Stimulated activated CD4-positive, alpha-beta T cell treated with anti-CD3 and anti-CD28 coated beads, Interleukin-15, amount 100 ng/mL, for 24 hours (primary cell): ENCODE data around the gene KRTAP9-9.
"Not testable (repeated sequence)": the region's sequence is repeated elsewhere in the genome, so short reads cannot be mapped to it uniquely, and the experiment has no call there.

Source experiments
- DNase-seq: peaks from one replicate; pipeline ENCODE4 v3.0.0-alpha.2; 2020

KRTAP9-9 gene

GRCh38 chr17:41267711-41268110, 12.5 kb downstream of the KRTAP9-9 start:
- no peak for DNase-seq

- DNase-seq: not testable (repeated sequence)
These were observed 16.1 kb downstream of the KRTAP9-9 start for GRCh38 chr17:41271323-41271722.

GRCh38 chr17:41271858-41272257, 16.7 kb downstream of the KRTAP9-9 start:
- DNase-seq: no peak

- DNase-seq: not testable (repeated sequence)
These were observed 20.5 kb downstream of the KRTAP9-9 start, which contains the start of gene KRTAP9-7 for GRCh38 chr17:41275648-41276190. KRTAP9-7 (plus strand) TSS chr17:41275698; CDS start chr17:41275698, 0 bp downstream.

- DNase-seq: no peak
These were observed 23.2 kb downstream of the KRTAP9-9 start for GRCh38 chr17:41278176-41278955.

- DNase-seq: no peak
These were observed 28.9 kb downstream of the KRTAP9-9 start for GRCh38 chr17:41284043-41284442.

- DNase-seq: no peak
These were observed 29.4 kb downstream of the KRTAP9-9 start for GRCh38 chr17:41284546-41284945.

- DNase-seq: no peak
These were observed 31.9 kb downstream of the KRTAP9-9 start for GRCh38 chr17:41287050-41287449.

GRCh38 chr17:41294016-41294415, 38.8 kb downstream of the KRTAP9-9 start:
- DNase-seq: no peak

GRCh38 chr17:41296846-41297245, 41.7 kb downstream of the KRTAP9-9 start:
- DNase-seq: no peak

GRCh38 chr17:41298458-41299135, 43.4 kb downstream of the KRTAP9-9 start:
- no peak for DNase-seq

- DNase-seq: no peak
These were observed 46.1 kb downstream of the KRTAP9-9 start for GRCh38 chr17:41301204-41301790.

- DNase-seq: no peak
These were observed 47.0 kb downstream of the KRTAP9-9 start, which contains the start of gene KRTAP29-1 for GRCh38 chr17:41301916-41302901. KRTAP29-1 (minus strand) TSS chr17:41302851; CDS start chr17:41302851, 0 bp downstream.

- no peak for DNase-seq
These were observed 47.8 kb downstream of the KRTAP9-9 start for GRCh38 chr17:41302981-41303380.

GRCh38 chr17:41304091-41304490, 48.9 kb downstream of the KRTAP9-9 start:
- no peak for DNase-seq
